Left hindlimb (tissue), 1 donor: ENCODE results near the gene TAOK2.
A peak's percentile ranks its signal among the peaks of the same experiment; 100 is the strongest.

Experiments
- DNase-seq: peaks from one replicate; pipeline ENCODE4 v3.0.0-alpha.2; 2018

The TAOK2 gene

GRCh38 chr16:30026449-30026848 is 52.8 kb downstream of the TAOK2 start:
- no peak for DNase-seq

- no peak for DNase-seq
Measured at GRCh38 chr16:30027588-30028437, 54.1 kb downstream of the TAOK2 start.

DNA sequence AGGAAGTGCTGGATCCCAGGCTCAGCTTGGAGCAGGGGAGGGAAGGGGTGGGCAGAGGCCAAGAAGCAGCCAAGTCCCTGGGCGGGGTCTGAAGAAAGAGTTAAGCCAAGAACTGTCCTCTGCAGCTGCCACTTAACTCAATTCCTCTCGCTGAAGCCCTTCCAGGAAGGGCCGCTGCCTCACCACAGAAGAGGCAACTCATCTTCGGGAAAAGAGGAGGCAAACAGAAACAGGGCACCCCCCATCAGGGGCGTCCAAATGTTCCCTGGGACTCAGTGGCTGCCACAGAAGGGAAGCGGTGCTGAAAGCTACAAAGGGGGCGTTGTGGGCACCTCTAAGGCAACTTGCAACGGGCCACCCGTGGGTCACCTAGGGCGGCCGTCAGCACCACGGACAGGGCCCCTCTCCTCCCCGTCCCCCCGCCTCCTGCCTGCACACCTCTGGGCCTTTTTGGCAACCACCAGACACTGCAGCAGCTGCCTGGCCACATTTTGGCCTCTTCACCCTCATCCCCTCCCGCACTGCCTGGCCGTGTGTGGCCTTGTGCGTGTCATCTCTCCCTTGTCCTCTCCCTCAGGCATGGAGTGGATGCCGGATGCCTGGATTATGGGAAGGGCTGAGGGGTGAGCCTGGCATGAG is 54.9 kb downstream of the TAOK2 start:
- DNase-seq = no peak

GRCh38 chr16:30030011-30030685 is 56.5 kb downstream of the TAOK2 start:
- DNase-seq = peak; percentile 17

DNA sequence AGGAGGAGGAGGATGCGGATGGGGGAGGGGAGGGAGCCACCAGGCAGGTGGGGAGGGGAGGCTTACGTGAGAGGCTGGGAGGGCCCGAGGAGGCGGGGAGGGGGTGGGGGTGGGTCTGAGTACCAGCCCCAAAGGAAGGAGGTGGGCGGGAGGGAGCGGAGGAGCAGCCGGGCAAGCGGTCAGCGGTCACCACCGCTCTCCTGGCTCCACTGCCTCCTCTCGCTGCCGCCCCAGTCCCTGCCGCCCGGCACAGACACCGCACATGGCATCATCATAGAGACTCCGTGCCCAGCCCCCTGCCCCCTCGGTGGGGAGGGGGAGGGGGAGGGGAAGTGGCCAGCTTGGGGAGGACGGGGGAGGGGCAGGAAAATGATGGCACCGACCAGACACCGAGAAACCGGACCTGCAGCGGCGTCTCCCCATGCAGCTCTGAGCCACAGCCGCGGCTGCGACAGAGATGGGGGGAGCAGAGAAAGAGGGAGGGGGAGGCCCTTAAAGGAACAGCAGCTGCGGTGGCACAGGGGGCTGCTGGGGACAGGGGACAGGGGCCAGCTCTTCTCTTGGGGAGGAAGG is 57.3 kb downstream of the TAOK2 start, which contains the start of gene TLCD3B:
TLCD3B (minus strand) TSS at position 431 of the 573 bp plus-strand sequence. CDS start 744 bp downstream, outside the sequence.
- peak; percentile 35 for DNase-seq

GRCh38 chr16:30031477-30031918 is 57.8 kb downstream of the TAOK2 start:
- DNase-seq = peak; percentile 2

GRCh38 chr16:30032083-30032819 is 58.6 kb downstream of the TAOK2 start:
- peak; percentile 51 for DNase-seq

- peak; percentile 7 for DNase-seq
Measured at GRCh38 chr16:30033270-30033669, 59.6 kb downstream of the TAOK2 start.

- peak; percentile 0 for DNase-seq
Measured at GRCh38 chr16:30040221-30040620, 66.6 kb downstream of the TAOK2 start.

DNA sequence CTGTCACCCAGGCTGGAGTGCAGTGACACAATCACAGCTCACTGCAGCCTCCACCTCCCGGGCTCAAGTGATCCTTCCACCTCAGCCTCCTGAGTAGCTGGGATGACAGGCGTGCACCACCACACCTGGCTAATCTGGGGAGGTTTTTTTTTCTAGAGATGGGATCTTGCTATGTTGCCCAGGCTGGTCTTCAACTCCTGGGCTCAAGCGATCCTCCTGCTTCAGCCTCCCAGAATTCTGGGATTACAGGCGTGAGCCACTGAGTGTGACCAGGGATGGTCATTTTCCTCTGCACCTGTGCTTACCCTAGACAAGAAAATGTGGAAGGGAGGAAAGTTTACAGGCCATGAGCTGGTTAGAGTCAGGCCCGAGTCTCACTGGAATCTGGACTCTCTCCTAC is 67.0 kb downstream of the TAOK2 start:
- peak; percentile 0 for DNase-seq

DNA sequence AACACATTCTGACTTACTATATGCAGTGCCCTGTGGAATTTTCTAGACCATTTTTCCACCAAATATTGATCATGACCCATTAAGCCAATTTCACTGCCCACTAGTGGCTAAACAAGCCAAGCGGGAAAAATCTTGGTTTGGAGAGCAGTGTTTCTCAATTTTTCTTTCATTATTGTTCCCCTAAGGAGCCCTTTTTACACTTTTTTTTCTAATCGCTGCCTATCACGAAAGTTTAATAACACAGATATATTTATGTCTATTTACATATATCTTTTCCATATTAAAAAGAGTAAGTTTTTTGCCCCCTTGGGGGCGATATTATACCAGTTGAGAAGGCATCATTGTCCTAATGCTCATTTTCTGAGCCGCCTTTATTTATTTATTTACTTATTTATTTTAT is 68.2 kb downstream of the TAOK2 start:
- DNase-seq = peak; percentile 3
